HG03558 (cell line): ENCODE data around the gene FRYL.
"Not testable (repeated sequence)": the region's sequence is repeated elsewhere in the genome, so short reads cannot be mapped to it uniquely, and the experiment has no call there.

ENCODE experiments used
- ATAC-seq: cut with Tn5 transposase; IDR thresholded peaks from one replicate; pipeline ENCODE4 v1.9.1; 2021; ENCODE audit warnings: moderate number of reproducible peaks; ENCODE audit not compliant: unreplicated experiment; ENCODE audit errors: extremely low read depth

The FRYL gene

DNA sequence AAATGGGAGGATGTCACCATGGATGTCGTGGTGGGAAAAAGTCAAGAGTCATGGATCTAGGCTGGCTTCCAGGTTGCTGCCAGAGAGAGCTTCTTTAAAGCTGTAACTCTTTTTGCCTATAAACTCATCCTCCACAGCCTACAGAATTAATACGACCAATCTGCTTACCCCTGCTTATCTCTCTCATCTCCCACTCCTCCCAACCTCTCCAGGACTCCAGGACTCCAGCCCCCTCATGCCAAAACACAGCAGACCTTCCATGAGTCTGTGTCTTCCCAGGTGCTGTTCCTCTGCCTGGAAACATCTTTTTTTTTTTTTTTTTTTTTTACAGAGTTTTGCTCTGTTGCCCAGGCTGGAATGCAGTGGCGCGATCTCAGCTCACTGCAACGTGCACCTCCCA, 312.2 kb downstream of the FRYL start:
- no peak for ATAC-seq

DNA sequence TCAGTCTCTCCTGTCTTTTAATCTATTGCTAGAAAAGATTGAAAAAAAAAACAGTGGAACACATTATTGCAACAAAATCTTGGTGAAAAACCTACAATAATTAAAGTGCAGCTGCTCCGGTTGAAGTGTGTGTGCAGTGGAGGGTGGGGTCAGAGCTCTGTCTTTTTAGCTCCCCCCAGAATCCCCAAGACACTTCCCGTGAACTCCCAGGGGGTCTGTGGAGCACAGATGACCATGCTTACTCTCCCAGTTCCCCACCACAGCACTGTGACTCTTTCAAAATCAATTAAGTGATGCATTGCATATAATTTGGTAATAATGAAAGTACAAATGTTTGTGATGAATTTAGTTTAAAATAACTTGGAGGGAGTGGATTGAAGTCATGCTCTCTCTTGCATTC, 312.6 kb downstream of the FRYL start:
- no peak for ATAC-seq

DNA sequence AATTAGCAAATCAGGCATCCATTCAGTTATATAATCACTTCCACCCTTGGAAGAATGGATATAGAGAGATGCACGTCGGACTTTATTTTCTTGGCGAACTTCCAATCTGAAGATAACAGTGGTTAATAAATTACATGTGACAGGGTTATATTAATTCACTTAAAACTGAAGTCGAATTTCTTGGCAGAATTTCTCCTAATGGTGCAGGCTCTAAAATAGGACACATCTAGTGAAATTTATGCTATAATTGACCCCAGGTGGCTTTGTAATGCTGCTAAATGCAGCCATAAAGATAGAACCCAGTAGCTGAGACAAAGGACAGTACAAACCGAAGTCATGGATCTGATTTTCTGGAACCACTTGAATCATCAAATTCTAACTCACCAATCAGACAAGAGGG, 317.7 kb downstream of the FRYL start:
- no peak for ATAC-seq

DNA sequence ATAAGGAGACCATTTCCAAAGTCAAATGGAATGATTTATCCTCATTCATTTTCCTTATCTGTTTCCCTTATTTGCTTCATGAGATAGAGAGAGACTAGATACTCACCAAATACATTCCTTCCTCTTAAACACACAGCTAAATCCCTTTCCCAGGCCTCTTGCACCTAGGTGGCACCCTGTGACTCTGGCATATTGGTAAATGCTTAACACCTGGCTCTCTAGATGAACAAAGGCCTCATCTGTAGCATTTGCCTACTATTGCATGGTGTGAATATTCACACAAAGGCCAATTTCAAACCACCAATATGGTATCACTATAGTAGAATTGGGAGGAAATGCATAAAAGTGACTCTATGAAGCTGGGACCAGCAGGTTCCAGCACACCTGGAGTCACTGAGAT, 319.1 kb downstream of the FRYL start:
- no peak for ATAC-seq

DNA sequence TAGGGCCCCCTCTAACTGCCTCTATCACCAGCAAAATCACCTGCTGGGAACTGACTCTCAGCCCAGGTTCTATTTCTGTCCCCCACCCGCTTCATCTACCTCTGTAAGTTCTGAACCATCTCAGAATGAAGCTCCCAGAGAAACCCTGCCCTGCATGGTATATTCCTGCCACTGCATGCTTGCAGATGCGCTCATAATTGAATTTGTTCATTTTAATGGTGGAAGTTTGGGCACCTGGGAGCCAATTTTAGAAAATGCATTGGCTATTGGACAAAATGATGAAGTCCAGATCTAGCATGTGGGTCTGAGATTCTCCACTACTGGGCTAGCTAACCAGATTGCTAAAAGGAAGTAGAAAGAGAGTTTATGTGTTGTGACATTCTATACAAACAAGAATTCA, 325.5 kb downstream of the FRYL start:
- no peak for ATAC-seq

DNA sequence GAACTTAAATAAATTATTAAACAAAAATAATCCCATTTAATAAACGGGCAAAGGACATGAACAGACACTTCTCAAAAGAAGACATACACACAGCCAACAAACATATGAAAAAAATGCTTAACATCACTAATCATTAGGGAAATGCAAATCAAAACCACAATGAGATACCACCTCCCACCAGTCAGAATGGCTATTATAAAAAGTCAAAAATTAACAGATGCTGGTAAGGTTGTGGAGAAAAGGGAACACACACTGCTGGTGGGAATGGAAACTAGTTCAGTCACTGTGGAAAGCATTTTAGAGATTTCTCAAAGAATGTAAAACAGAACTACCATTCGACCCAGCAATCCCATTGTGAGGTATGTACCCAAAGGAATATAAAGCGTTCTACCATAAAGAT, 328.4 kb downstream of the FRYL start:
- ATAC-seq, result not testable (repeated sequence)

DNA sequence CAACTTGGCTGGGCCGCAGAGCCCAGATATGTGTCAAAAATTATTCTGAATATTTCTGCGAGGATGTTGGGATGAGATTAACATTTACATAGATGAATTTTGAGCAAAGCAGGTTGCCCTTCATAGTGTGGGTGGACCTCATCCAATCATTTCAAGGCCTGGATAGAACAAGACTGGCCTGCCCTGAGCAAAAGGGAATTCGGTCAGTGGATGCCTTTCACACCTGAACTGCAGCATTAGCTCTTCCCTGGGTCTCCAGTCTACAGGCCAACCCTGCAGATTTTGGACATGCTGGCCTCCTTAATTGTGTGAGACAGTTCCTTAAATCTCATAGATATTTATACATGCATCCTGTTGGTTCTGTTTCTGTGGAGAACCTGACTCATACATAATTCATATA, 329.3 kb downstream of the FRYL start:
- ATAC-seq, result no peak

DNA sequence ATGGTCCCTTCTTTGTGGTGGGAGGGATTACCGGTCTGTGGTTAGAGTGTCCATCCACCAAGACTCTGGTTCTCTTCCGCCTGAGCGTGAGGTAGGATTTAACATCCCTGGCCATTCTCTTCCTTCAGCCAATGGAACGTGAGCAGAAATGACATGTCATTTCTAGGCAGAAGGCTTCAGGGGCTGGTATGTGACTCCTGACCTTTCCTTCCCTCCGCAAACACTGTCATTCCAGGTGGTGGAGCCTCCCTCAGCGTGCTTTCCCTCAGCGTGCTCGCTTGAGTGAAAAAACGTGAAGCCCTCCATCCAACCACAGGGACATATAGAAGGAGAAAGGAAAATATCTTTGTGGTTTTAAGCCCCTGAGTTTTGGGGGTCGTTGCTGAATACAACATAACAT, 330.9 kb downstream of the FRYL start:
- ATAC-seq, result no peak
